GM18498 (cell line): ENCODE data around the gene SPATA24.
"Not testable (repeated sequence)": the region's sequence is repeated elsewhere in the genome, so short reads cannot be mapped to it uniquely, and the experiment has no call there.

Experiments
- ATAC-seq: cut with Tn5 transposase; IDR thresholded peaks from one replicate; pipeline ENCODE4 v1.9.1; 2021; ENCODE audit warnings: mild to moderate bottlenecking, moderate library complexity; ENCODE audit not compliant: unreplicated experiment

Gene SPATA24

GRCh38 chr5:139354186-139354585 is 49.7 kb downstream of the SPATA24 start:
- no peak for ATAC-seq

GRCh38 chr5:139347863-139348262 is 56.0 kb downstream of the SPATA24 start:
- ATAC-seq = not testable (repeated sequence)
